GM21390 (cell line): ENCODE results near the gene EDEM1.

Source experiments
- ATAC-seq: cut with Tn5 transposase; IDR thresholded peaks from one replicate; pipeline ENCODE4 v1.9.1; 2021; ENCODE audit not compliant: unreplicated experiment

EDEM1 gene

GRCh38 chr3:5264896-5265770 is 77.6 kb downstream of the EDEM1 start:
- no peak for ATAC-seq

DNA sequence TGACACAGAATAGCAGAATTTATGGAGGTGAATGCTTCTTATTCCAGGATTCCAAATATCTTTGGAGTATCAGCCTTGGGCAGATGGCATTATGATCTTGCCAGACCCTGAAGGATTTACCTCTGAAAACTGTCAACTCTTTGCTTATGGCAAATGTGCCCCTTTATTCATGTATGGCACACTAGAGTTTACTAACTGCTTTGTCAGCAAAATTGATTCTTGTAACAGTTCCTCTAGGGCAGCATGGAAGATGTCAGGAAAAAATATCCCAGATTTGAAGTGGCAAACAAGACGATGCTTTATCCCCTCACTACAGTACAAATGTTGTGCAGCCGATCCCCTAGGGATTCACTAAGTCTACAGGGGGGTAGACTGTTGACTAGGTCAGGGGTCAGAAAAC is 79.7 kb downstream of the EDEM1 start:
- ATAC-seq: no peak

DNA sequence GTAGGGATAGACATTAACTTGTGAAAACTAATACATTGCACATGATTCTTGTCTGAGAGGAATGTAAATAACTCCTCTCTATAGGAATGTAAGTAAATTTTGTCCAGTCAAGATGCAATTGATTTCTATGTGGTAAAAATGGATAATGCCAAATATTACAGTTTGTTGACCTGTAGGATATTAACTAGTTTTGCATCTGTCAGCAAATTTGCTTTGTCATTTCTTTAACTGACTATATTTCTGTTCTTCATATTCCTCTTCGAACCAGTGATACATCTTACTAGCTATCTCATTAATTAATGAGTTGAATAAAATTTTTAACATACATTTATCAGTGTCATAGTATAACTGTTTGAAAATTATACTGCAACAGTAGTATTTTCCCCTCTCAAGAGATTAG is 80.4 kb downstream of the EDEM1 start:
- no peak for ATAC-seq
